NCI-H2196 treated with DMSO at 0.1 percent for 48 hours (cell line): Measurements from ENCODE around the gene MYPOP.

Source experiments
- DNase-seq: peaks from one replicate; lab custom pipeline; 2025; ENCODE audit not compliant: unreplicated experiment; lab: John Stamatoyannopoulos, UW

Gene MYPOP, protein sequence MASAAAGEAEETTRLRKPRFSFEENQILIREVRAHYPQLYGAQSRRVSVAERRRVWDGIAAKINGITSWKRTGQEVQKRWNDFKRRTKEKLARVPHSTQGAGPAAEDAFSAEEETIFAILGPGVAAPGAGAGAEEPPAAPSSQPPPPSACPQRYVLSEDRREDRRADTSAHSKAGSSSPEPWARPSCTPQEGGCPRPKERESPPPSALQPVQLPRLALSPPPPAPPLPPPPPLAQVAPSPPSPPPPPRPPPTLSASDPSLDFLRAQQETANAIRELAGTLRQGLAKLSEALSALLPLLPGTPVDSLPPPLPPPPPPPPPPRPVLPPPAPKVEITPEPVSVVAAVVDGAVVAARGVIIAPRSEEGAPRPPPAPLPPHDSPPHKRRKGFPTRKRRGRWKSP

DNA sequence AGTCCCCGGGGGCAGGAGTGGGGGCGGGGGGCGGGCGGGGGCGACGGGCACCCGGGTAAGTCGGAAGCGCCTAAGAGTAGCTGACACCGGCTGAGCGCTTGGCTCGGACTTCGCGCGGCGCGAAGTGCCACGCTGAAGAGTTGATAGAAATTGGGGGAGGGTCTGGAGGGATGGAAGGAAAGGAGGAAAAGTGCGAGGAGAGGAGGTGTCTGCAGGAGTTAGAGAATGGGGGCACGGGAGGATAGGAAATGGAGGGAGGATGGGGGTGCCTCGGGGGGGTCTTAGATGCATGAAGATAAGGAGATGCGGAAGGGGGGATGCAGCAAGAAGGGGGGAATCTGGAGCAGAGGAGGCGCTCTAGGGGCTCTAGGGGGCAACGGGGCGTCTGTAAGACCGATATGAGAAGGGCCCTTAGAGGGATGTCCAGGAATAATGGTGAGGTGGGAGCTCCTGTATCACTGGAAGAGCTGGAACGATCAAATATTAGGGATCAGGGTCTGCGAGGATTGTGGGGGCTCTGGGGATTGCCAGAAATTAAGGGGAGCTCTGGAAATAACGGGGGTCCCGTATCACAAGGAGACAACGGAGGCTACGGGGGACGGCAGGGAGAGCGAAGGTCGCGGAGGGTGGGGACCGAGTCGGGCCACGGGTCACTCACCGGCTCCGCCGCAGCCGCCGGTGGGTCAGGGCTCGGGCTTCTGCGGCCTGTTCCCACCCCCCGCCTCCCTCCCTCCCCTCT, at the start of gene MYPOP:
TSS of gene MYPOP (minus strand) at position 702 of the 739 bp plus-strand sequence. CDS start 840 bp downstream, outside the sequence.
- no peak for DNase-seq

GRCh38 chr19:45947926-45948325, 45.5 kb upstream of the MYPOP start:
- no peak for DNase-seq

DNA sequence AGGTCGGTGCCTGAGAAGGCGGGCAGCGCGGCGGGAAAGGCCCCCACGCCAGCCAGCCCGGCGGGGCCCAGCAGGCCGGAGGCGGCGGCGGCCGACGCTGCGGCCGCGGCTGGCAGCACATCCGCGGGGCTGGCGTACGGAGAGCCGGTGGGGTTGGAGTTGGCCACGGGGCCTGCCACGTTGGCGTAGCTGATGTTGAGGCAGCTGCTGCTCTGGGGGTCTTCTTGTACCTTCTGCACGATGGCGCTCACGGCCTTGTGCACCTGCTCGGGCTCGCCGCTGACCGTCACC, 38.0 kb upstream of the MYPOP start:
- DNase-seq: no peak

GRCh38 chr19:45939792-45940514, 37.5 kb upstream of the MYPOP start:
- DNase-seq: no peak

GRCh38 chr19:45938733-45939319, 36.4 kb upstream of the MYPOP start:
- no peak for DNase-seq

DNA sequence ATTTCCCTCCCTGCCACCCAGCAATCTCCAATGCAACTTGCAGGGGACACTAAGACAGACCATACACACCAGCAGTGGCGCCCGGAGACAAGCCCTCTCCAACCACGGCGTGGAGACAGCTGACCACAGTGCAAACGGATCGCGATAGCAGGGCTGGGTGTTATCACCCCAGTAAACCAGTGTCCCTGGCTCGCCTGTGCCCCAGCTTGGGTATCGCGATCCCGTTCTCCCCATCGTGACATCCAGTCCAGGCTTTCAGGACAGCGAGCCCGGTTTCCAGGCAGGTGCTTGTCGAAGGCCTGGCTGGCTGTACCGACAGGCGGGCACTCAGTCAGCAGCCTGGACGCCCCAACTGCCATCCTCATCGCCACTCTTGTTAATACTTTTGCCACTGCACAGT, 32.9 kb upstream of the MYPOP start:
- no peak for DNase-seq

- no peak for DNase-seq
Observed at GRCh38 chr19:45934551-45935230, 32.3 kb upstream of the MYPOP start.

DNA sequence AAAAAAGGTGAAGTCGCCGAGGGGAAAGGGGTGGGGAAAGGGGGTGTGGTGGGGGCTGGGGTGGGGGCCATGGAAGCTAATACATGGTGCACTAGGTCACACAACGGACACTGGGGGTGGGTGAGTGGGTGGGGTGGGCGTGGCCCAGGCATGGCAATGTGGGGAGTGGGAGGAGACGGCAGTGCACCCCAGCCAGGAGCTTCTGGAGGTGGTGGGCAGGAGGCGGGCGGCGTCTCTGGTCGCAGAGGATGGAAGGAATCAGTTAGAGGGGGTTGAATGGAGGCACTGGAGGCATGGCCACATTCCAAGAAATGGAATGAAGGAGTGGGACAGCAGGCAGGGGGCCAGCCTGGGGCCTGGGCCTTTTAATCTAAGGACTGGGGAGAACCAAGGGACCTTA, 31.3 kb upstream of the MYPOP start:
- DNase-seq: no peak

DNA sequence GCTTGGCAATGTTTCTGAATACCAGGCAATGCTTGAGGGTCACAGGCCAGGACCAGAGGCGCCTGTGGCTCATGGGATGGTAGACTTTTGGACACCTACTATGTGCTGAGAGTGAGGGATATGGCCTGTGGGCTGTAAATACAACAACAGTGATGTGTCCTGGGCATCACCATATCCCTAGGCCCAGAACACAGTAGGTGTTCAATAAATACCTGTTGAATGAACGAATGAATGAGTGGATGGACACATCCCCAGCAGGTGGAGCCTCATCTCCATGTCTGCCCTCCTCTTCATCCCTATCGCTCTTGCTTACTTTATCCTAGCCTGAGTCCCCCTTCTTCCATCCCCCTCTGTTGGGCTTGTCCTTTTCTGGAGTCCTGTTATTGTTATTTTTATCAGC, 28.6 kb upstream of the MYPOP start:
- DNase-seq: no peak

DNA sequence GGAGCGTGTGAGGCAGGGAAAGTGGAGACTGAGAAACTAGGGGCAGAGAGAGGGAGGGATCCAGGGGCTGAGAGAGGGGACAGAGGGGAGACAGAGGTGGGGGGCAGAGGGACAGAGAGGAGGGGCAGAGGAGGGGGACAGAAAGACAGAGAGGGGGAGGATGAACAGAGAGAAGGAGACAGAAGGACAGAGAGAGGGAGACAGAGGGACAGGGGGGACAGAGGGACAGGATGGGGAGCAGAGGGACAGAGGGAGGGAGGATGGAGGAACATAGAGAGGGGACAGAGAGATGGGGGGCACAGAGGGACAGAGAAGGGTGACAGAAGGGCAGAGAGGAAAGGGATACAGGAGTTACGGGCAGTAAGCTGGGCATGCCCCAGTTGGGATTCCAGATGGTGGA, 26.8 kb upstream of the MYPOP start:
- DNase-seq: no peak

- DNase-seq: peak; percentile 89
Observed at GRCh38 chr19:45927565-45928261, 25.3 kb upstream of the MYPOP start.

DNA sequence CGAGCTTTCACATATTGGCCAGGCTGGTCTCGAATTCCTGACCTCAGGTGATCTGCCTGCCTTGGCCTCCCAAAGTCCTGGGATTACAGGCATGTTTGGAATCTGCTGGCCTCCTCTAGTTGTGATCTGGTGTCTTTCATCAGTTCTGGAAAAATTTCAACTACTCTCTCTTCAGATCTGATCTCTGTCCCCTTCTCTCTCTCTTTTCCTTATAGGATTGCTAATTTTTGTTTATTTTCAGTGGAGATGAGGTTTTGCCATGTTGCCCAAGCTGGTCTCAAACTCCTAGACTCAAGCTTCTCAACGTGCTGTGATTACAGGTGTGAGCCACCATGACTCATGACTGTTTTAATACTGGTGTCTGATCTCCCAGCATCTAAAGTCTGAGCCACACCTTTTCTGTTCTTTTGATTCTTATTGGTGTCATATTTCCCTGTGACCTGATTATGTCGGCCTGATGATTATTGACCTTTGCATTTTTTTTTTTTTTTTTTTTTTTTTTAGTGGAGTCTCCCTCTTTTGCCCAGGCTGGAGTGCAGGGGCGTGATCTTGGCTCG, 22.6 kb upstream of the MYPOP start:
- no peak for DNase-seq

GRCh38 chr19:45922281-45922680, 19.9 kb upstream of the MYPOP start:
- DNase-seq: no peak

DNA sequence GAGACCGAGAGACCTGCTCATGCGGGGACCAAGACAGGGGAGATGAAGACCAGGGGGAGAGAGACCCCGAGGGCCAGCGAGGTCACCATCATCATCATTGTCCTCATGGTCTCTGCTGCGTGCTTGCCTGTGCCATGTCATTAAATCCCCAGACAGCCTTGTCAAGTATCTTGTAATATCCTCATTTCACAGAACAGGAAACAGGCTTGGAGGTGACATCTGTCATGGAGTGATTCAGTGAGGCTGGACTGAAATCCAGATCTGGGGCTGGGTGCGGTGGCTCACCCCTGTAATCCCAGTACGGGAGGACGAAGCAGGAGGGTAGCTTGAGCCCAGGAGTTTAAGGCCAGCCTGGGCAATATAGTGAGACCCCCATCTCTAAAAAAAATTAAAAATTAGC, 18.0 kb upstream of the MYPOP start:
- no peak for DNase-seq

DNA sequence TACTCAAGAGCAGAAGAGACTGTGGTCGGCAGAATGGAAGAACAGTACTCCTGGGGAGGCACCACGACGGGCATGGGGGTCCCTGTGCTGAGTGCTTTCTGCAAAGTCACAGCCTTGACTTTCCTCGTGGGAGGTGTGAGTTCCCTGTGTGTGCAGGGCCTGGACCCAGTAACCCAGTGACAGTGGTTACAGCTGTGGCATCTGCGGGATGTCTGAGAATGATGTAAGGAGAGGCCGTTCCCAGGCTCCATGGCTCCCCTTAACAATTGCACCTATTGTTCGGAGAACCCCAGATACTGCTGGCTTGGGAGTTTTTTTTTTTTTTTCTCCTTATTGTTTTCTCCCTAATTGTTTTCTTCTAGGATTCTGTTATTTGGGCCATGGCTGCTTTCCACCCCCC, 17.3 kb upstream of the MYPOP start:
- no peak for DNase-seq

DNA sequence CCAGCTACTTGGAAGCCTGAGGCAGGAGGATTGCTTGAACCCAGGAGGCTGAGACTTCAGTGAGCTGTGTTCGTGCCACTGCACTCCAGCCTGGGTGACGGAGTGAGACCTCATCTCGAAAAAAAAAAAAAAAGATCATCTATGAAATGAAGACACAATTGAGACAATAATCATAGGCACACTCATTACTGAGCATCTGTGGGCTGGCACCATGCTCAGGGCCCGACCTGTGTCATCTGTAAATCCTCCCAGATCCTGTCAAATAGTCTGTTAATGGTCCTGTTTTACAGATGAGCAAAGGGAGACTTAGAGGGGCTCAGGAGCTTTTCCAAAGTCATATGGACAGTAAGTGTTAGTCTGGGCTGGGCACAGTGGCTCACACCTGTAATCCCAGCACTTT, 16.3 kb upstream of the MYPOP start:
- no peak for DNase-seq

DNA sequence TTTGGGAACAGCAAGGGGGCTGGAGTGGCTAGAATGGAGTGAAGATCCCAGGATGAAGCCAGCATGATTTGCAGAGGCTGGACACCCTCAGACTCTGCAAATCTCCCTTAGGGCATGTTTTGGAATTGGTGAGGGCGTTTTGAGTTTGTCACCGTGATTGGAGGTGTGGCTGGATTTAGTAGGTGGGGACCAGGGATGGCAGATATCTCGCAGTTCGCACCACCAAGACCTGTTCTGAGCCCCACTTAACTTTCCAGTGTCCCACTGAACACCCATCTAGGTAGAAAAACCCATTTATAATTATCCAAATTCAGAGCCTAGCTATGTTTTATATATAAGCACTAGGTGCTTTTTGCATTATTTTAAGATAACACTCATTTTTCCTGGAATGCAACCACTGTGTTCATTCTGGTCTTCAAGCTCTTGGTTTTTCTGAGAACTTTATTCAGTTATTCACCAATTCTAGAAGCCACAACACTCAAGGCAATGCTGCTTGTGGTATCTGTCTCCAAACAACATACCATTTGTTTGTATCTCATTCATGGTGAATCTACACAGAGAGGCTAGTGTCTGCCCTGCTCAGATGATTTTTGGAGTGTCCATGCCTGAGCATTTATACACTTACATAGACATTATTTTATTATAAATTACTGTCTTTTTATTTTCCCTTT, 15.1 kb upstream of the MYPOP start:
- no peak for DNase-seq

DNA sequence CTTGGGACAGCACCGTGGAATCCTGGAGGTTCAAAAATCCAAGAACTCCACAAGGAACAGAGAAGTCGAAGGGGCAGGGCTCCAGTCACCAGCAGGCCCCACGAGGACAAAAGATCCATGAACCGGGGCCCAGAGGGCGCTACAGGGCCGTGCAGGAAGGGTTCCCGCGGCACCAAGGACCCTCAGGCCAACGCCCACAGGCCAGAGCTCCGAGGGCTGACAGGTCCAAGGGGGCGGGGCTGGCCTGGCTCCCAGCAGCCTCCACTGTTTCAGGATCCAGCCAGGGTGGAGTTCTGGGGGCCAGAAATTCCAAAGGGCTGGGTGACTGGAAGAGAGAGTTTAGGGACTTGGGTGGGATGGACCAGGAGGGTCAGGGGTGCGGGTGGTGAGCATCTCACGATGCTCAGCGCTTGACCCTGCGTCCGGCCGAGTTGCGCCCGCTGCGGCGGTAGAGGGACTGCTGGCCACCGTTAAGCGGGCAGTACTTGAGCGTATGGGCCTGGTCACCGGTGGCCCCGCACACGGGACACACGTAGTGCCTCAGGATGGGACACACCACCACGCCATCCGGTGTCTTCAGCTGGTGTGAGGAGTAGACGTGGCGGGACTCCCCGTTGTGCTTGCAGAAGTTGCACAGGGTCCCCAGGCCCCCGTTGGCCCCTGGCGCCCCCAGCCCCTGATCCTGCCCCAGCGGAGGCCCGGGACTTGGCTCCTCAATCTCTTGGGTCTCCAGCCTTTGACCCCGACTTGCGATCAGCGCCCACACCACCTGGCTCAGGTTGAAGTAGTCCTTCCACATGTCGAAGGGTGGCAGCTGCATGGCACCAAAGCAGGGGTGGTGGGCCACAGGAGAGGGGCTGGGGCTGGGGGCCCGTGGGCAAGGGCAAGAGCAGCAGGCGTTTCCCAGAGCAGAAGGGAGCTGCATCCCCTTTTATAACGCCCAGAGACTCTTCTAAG, 11.7 kb upstream of the MYPOP start, which contains the start of gene NANOS2:
TSS of gene NANOS2 (minus strand) at position 905 of the 957 bp plus-strand sequence. CDS start at position 820, 85 bp downstream.
- no peak for DNase-seq
